SH-SY5Y (cell line): Measurements from ENCODE around the gene ETFB.

Source experiments
- GATA2 ChIP-seq: IDR thresholded peaks from 2 replicates; pipeline ENCODE4 v1.6.1; 2011; ENCODE audit warnings: mild to moderate bottlenecking, low read depth, low read length
- GATA3 ChIP-seq: IDR thresholded peaks from 2 replicates; pipeline ENCODE4 v1.6.1; 2011; ENCODE audit warnings: low read depth, mild to moderate bottlenecking, low read length, moderate library complexity

The ETFB gene

GRCh38 chr19:51366389-51367254 lies 434 bp upstream of the ETFB start:
- TF ChIP-seq GATA3 = no peak

- TF ChIP-seq GATA2 = no peak
- no peak for TF ChIP-seq GATA3
These were observed 800 bp downstream of the ETFB start for GRCh38 chr19:51365211-51365964.

- TF ChIP-seq GATA2 = no peak
- TF ChIP-seq GATA3 = no peak
These were observed 1.7 kb downstream of the ETFB start for GRCh38 chr19:51364200-51365106.

GRCh38 chr19:51361239-51361638 lies 4.9 kb downstream of the ETFB start:
- no peak for TF ChIP-seq GATA3
- no peak for TF ChIP-seq GATA2

DNA sequence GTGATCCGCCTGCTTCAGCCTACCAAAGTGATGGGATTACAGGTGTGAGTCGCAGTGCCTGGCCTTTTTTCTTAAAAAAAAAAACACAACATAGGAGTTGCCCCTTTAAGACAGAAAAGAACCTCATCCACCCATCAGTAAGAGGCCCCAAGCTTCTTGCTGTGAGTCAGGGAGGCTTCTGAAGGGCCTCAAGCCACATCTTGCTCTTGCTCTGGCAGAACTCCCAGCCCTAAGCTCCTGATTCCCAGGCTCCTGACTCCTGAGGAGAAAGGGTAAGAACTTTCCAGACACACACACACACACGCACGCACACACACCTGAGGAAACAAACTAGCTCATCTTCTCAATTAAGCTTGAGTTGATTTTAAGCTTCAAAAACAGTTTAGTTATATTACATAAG lies 6.9 kb downstream of the ETFB start:
- TF ChIP-seq GATA3 = no peak
- no peak for TF ChIP-seq GATA2

DNA sequence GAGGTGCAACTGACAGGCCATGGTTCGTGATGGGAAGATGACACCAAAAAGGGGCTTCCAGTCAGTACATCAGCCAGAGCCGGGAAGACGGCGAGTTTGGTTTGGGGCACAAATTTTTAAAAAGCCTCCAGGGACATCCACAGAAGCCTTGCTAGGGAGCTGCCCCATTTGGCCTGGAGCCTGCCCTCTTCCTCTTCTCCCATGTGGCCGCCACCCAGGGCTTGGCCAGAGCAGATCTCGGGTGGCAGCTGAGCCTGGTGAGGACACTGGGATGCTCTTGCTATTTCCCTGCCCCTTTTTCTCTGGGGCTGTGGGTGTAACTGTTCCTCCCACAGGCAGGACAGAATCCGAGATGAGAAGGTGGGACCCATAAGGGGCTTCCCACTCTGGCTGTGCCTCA lies 8.2 kb downstream of the ETFB start:
- no peak for TF ChIP-seq GATA3
- TF ChIP-seq GATA2 = no peak

- TF ChIP-seq GATA3 (no peak), GATA2 (no peak)
These were observed 9.9 kb downstream of the ETFB start for GRCh38 chr19:51356159-51356801.

- TF ChIP-seq GATA3 (no peak), GATA2 (no peak)
These were observed 11.4 kb downstream of the ETFB start for GRCh38 chr19:51354742-51355148.

DNA sequence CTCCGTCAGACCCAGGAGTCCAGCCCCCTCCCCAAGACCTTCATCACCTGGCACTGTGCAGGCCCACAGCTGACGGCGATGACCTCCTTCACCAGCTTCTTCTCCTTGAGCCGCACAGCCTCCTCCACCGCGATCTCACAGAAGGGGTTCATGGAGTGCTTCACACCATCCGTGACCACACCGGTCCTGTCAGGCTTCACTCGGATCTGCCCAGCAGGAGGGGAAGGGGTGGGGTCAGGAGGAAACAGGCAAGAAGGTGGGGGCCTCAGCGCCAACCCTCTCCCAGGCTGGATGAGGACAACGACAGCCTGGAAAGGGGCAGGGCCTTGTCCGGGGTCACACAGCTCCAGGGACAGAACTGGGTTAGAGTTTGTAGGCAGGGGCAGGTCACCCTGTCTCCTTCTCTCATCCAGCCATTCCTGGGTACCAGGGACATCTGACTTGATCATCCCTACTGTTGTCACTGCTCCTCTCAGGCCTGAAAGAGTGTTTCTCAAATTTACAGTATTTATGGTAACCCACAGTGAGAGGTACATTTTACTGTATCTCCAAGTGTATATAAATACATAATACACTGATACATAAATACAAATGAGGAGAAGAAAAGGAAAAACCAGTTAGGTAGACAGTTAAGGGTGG lies 12.0 kb downstream of the ETFB start:
- TF ChIP-seq GATA2 = no peak
- no peak for TF ChIP-seq GATA3

- TF ChIP-seq GATA3 = no peak
- TF ChIP-seq GATA2 = no peak
These were observed 13.3 kb downstream of the ETFB start for GRCh38 chr19:51352783-51353360.

DNA sequence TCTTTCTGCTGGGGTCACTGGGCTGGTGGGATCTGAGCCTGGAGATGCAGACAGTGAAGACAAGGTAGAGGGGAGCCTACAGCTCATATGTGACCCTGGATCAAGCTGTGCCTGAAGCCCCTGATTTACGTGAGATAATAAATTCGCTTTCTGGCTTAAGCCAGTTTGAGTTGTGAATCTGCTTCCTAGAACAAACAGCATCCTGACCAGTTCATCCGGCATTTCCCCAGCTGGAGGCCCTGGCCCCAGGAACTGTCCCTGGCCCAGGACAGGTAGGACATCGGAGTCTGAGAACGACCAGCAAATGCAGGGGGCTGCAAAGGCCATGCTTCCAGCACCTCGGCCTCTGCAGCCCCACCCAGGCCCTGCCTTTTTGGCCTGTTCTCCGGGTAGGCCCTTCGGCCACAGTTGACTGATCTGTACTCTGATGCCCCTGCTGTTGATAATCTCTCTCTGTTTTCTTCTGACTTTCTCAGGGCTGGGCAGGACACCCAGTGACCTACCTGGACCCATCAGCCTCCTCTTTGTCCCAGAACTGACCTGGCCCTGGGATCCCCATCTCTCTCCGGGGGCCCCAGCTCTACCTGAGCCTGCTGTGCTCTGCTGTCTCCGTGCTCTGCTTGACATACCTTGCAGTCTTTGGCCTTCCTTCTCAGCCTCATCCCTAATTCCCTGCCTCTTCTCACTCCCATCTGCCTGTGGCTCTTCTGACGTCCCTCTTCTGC lies 14.8 kb downstream of the ETFB start:
- no peak for TF ChIP-seq GATA2
- no peak for TF ChIP-seq GATA3

DNA sequence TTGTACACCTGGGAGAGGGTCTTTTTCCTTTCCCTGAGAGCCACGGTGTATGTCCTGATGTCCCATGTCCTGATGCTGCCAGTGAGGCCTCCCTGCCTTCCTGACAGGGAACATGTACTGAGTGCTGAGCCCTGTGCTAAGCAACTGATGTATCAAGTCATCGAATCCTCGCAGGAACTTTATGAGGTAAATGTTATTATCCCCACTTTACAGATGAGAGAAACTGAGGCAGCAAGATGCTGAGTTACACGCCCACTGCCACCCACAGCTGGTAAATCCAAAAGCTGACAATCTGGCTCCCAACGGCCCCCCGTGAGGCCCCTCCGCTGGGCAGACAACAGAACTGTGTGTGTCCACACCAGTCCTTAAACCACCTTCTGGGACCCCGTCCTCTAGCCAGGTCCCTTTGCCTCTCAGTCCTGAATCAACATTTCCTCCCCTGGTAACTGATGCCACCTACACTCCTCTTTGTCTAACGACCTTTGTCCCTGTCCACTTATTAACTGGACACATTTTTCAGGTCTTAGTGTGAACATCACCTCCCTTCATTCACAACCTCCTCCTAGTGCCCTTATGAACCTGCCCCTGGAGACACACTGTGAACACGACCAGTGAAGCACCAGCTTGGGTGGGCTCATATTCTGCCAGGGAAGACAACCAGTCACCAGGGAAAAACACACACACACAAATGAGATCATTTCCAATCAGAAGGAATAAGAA lies 18.8 kb downstream of the ETFB start:
- no peak for TF ChIP-seq GATA3
- TF ChIP-seq GATA2 = no peak
